BLaER1 (cell line): Measurements from ENCODE around the gene LRRC4.
A peak's percentile ranks its signal among the peaks of the same experiment; 100 is the strongest.

Experiments used
- H3K27ac ChIP-seq: shearing (Covaris generic); formaldehyde crosslinking; 2 replicates; pipeline ENCODE4 v1.8.1; 2022
- H3K27me3 ChIP-seq: shearing (Covaris generic); formaldehyde crosslinking; 2 replicates; pipeline ENCODE4 v1.8.1; 2022
- H3K36me3 ChIP-seq: shearing (Covaris generic); formaldehyde crosslinking; 2 replicates; pipeline ENCODE4 v1.8.1; 2022
- H3K4me1 ChIP-seq: shearing (Covaris generic); formaldehyde crosslinking; 2 replicates; pipeline ENCODE4 v1.8.1; 2022
- H3K4me2 ChIP-seq: shearing (Covaris generic); formaldehyde crosslinking; 2 replicates; pipeline ENCODE4 v1.8.1; 2022
- H3K4me3 ChIP-seq: shearing (Covaris generic); formaldehyde crosslinking; 2 replicates; pipeline ENCODE4 v1.8.1; 2022
- H3K9ac ChIP-seq: shearing (Covaris generic); formaldehyde crosslinking; 2 replicates; pipeline ENCODE4 v1.8.1; 2022
- H3K9me3 ChIP-seq: shearing (Covaris generic); formaldehyde crosslinking; 2 replicates; pipeline ENCODE4 v1.8.1; 2022
- H4K20me1 ChIP-seq: shearing (Covaris generic); formaldehyde crosslinking; 2 replicates; pipeline ENCODE4 v1.8.1; 2022
- Cebpa-rat ChIP-seq: shearing (Covaris generic); IDR thresholded peaks from 2 replicates; pipeline ENCODE4 v1.8.1; 2022

The LRRC4 gene

DNA sequence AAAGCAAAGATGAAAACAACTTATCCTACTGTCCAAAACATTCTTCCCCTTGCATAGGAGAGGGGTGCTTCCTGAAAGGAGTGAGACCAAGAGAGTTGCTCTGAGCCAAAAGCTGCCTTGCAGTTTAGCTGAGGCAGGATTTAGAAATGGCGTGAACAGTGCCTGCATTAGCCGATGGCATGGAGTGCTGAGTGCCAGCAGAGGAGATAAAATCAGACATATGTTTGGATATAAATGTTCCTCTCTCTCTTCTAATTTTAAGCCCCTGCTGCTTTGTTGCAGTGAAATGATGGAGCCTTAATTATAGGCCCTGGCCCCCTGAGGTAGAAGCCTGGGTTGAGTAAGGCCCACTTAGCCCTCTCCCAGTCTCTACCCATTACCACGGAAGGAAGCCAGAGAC lies 7.1 kb downstream of the LRRC4 start:
- Histone ChIP-seq H4K20me1 (peaks cover 95% of the 10 kb centered on the region), H3K4me3 (0 out of 2 replicates have a peak overlapping the region, but pooled peaks have one; percentile 93), H3K4me2 (peak overlapping the region; percentile 98), H3K9ac (no peak overlapping the region; the same call in 1 of the 2 replicates), H3K9me3 (no peaks in the 10 kb centered on the region), H3K36me3 (peaks cover 64% of the 10 kb centered on the region), H3K4me1 (peaks cover 80% of the 10 kb centered on the region), H3K27me3 (no peaks in the 10 kb centered on the region), H3K27ac (peak overlapping the region; percentile 72)
- TF ChIP-seq Cebpa-rat: no peak

DNA sequence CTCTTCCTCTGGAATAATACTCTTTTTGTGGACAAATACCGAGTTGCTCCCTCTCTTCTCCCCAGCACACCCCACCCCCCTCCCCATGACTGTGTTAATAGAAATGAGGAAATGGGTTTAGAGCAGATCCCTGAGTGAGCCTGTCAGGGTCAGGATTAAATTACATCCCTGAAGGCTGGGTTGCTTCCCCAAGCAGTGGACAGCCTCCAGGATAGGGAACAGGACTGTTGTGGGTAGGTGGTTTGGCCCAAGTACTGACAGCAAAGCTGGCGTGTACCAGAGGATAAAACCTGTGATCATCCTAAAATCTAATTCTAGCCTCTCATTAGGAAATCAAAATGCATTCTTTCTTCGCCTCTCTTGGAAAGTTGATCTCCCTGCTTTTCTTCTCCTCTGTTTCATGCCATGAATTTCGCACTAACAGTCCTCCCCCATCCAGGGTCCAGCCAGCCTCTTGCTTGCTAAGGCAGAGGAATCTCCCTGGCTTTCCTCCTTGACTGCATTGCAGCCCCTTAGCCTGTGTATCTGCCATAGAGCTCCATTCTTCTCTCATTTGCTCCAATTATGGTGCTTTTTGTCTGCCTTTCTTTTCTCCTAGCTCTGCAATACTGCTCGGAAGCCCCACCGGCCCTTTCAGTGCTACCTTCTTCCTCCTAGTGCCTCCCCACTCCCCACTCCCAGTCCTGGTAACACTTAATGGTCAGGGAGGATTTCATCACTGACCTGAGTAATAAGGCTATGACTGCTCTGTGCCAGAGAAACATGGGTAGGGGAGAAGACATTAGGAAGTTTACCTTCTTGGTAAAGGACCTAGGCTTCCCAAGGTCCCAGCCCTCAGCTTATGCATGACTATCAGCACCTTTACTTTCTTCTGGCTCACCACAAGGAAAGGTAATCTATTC lies 8.4 kb downstream of the LRRC4 start:
- H3K4me1 ChIP-seq: peaks cover 81% of the 10 kb centered on the region
- no peak for TF ChIP-seq Cebpa-rat

GRCh38 chr7:128021366-128021765 lies 9.9 kb downstream of the LRRC4 start:
- Histone ChIP-seq H3K27ac (no peak overlapping the region), H3K36me3 (peaks cover 85% of the 10 kb centered on the region), H3K4me3 (no peak overlapping the region), H4K20me1 (peaks cover 99% of the 10 kb centered on the region), H3K4me1 (peaks cover 80% of the 10 kb centered on the region), H3K4me2 (no peak overlapping the region), H3K9me3 (no peaks in the 10 kb centered on the region), H3K27me3 (no peaks in the 10 kb centered on the region), H3K9ac (no peak overlapping the region)
- no peak for TF ChIP-seq Cebpa-rat

More for the DNA sequence above, 8.4 kb downstream of the LRRC4 start:
- Histone ChIP-seq H3K9ac (no peak overlapping the region), H3K27ac (peak overlapping the region; percentile 42; the same call in 1 of the 2 replicates), H3K4me2 (peak overlapping the region; percentile 23), H4K20me1 (peaks cover 95% of the 10 kb centered on the region), H3K36me3 (peaks cover 70% of the 10 kb centered on the region), H3K9me3 (no peaks in the 10 kb centered on the region), H3K4me3 (no peak overlapping the region), H3K27me3 (no peaks in the 10 kb centered on the region)

GRCh38 chr7:128020159-128020558 lies 11.1 kb downstream of the LRRC4 start:
- H3K9ac ChIP-seq: no peak overlapping the region
- peaks cover 68% of the 10 kb centered on the region for H3K4me1 ChIP-seq
- no peak overlapping the region for H3K27ac ChIP-seq
- no peaks in the 10 kb centered on the region for H3K27me3 ChIP-seq
- H3K36me3 ChIP-seq: peaks cover 97% of the 10 kb centered on the region
- TF ChIP-seq Cebpa-rat: no peak
- H3K9me3 ChIP-seq: no peaks in the 10 kb centered on the region
- H3K4me3 ChIP-seq: no peak overlapping the region
- peaks cover 99% of the 10 kb centered on the region for H4K20me1 ChIP-seq
- no peak overlapping the region for H3K4me2 ChIP-seq

DNA sequence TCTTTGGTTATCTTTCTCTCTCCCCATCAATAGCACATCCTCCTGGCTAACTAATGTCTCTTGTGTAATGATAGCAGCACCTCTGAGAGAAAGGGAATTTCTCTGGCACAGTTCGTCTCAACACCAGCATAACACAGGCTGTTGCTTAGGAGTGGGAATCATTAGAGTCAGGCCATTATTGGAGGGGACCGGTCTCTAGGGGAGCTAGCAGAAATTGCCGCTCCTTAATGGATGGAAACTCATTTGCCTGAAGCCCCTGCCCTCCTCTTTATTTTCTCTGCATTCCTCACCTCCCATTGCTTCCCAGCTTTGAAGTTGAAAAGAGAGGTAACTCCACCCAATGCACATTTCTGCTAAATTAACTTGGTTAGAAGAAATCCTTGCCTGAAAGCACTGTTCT lies 11.9 kb downstream of the LRRC4 start:
- Histone ChIP-seq H3K9ac (no peak overlapping the region), H3K27ac (no peak overlapping the region), H3K9me3 (no peaks in the 10 kb centered on the region), H3K4me2 (no peak overlapping the region), H3K36me3 (peaks cover 97% of the 10 kb centered on the region), H3K27me3 (no peaks in the 10 kb centered on the region), H3K4me1 (peaks cover 60% of the 10 kb centered on the region), H3K4me3 (no peak overlapping the region), H4K20me1 (peaks cover 99% of the 10 kb centered on the region)
- no peak for TF ChIP-seq Cebpa-rat

GRCh38 chr7:128017862-128018845 lies 13.1 kb downstream of the LRRC4 start:
- H3K4me2 ChIP-seq: 0 out of 2 replicates have a peak overlapping the region, but pooled peaks have one; percentile 2
- H4K20me1 ChIP-seq: peaks cover 99% of the 10 kb centered on the region
- H3K9me3 ChIP-seq: no peaks in the 10 kb centered on the region
- H3K9ac ChIP-seq: no peak overlapping the region
- H3K27ac ChIP-seq: no peak overlapping the region
- H3K36me3 ChIP-seq: peaks cover 97% of the 10 kb centered on the region
- no peak for TF ChIP-seq Cebpa-rat
- H3K4me3 ChIP-seq: no peak overlapping the region
- H3K4me1 ChIP-seq: peaks cover 48% of the 10 kb centered on the region
- no peaks in the 10 kb centered on the region for H3K27me3 ChIP-seq

- no peak for TF ChIP-seq Cebpa-rat
- peaks cover 99% of the 10 kb centered on the region for H3K36me3 ChIP-seq
- H3K9me3 ChIP-seq: no peaks in the 10 kb centered on the region
- no peaks in the 10 kb centered on the region for H3K27me3 ChIP-seq
- H4K20me1 ChIP-seq: peaks cover 99% of the 10 kb centered on the region
- no peak overlapping the region for H3K27ac ChIP-seq
- H3K9ac ChIP-seq: no peak overlapping the region
- H3K4me2 ChIP-seq: no peak overlapping the region
- no peak overlapping the region for H3K4me3 ChIP-seq
- peaks cover 41% of the 10 kb centered on the region for H3K4me1 ChIP-seq
These were observed 13.8 kb downstream of the LRRC4 start for GRCh38 chr7:128017460-128017859.

GRCh38 chr7:128014811-128015210 lies 16.4 kb downstream of the LRRC4 start:
- peaks cover 98% of the 10 kb centered on the region for H3K36me3 ChIP-seq
- no peak overlapping the region for H3K4me2 ChIP-seq
- no peak overlapping the region for H3K27ac ChIP-seq
- no peaks in the 10 kb centered on the region for H3K9me3 ChIP-seq
- no peaks in the 10 kb centered on the region for H3K27me3 ChIP-seq
- peaks cover 28% of the 10 kb centered on the region for H3K4me1 ChIP-seq
- no peak for TF ChIP-seq Cebpa-rat
- no peak overlapping the region for H3K4me3 ChIP-seq
- H3K9ac ChIP-seq: no peak overlapping the region
- H4K20me1 ChIP-seq: peaks cover 96% of the 10 kb centered on the region

DNA sequence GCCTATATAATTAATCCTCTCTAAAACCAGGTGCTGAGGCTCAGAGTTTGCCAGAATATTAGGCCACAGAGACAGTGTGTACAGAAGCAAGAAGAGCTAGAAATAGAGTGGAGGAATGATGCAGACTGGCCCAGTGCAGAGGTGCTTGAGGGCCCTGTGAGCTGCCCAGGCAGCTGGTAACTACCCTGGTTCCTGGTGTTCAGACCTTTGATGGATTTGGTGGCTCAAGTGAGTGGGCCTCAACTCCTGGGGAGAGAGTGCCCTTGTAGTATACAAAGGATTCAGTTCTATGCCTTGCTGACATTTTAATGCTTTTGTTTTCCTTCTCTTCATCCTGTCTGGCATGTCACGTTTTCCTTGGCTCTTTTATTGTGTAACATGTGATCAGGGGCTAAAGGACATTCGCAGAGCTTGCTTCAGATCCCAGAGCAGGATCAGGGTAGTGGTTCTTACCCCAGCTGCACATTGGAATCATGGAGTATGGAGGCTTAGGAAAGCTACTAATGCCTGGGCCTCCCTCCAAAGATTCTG lies 20.0 kb downstream of the LRRC4 start:
- Histone ChIP-seq H3K27ac (no peak overlapping the region), H3K27me3 (no peaks in the 10 kb centered on the region), H3K4me1 (peaks cover 7% of the 10 kb centered on the region), H3K36me3 (peaks cover 98% of the 10 kb centered on the region), H3K9ac (no peak overlapping the region), H3K9me3 (no peaks in the 10 kb centered on the region), H3K4me2 (no peak overlapping the region), H3K4me3 (no peak overlapping the region), H4K20me1 (peaks cover 85% of the 10 kb centered on the region)
- no peak for TF ChIP-seq Cebpa-rat
